DMS53 treated with DMSO at 0.1 percent for 48 hours (cell line): ENCODE data around the gene TTC6.
"Not testable (repeated sequence)": the region's sequence is repeated elsewhere in the genome, so short reads cannot be mapped to it uniquely, and the experiment has no call there.

Experiments
- DNase-seq: peaks from one replicate; lab custom pipeline; 2025; ENCODE audit not compliant: unreplicated experiment; lab: John Stamatoyannopoulos, UW

The TTC6 gene

GRCh38 chr14:37594971-37595808 is at the start of gene TTC6, which contains the start of gene FOXA1:
Gene TTC6 (plus strand): TSS chr14:37595629. CDS start chr14:37622065, 26,436 bp downstream.
Gene FOXA1 (minus strand): TSS chr14:37595249. CDS start chr14:37594972, 277 bp downstream.
- DNase-seq, result peak; percentile 40

- DNase-seq, result peak; percentile 62
Measured at GRCh38 chr14:37546621-37547447, 48.6 kb upstream of the TTC6 start.

- DNase-seq, result no peak
Measured at GRCh38 chr14:37550511-37550910, 44.9 kb upstream of the TTC6 start.

- DNase-seq, result no peak
Measured at GRCh38 chr14:37551119-37551518, 44.3 kb upstream of the TTC6 start.

GRCh38 chr14:37553935-37554550 is 41.4 kb upstream of the TTC6 start:
- no peak for DNase-seq

GRCh38 chr14:37555596-37555995 is 39.8 kb upstream of the TTC6 start:
- DNase-seq, result not testable (repeated sequence)

GRCh38 chr14:37558740-37559139 is 36.7 kb upstream of the TTC6 start:
- no peak for DNase-seq

- DNase-seq, result no peak
Measured at GRCh38 chr14:37559386-37559785, 36.0 kb upstream of the TTC6 start.

GRCh38 chr14:37563189-37563588 is 32.2 kb upstream of the TTC6 start:
- no peak for DNase-seq

- no peak for DNase-seq
Measured at GRCh38 chr14:37565550-37565949, 29.9 kb upstream of the TTC6 start.

- no peak for DNase-seq
Measured at GRCh38 chr14:37566811-37567371, 28.5 kb upstream of the TTC6 start.

GRCh38 chr14:37569729-37570128 is 25.7 kb upstream of the TTC6 start:
- DNase-seq, result no peak

- no peak for DNase-seq
Measured at GRCh38 chr14:37571391-37571790, 24.0 kb upstream of the TTC6 start.

GRCh38 chr14:37573356-37573755 is 22.1 kb upstream of the TTC6 start:
- DNase-seq, result no peak

GRCh38 chr14:37579274-37579673 is 16.2 kb upstream of the TTC6 start:
- DNase-seq, result no peak

GRCh38 chr14:37580146-37580545 is 15.3 kb upstream of the TTC6 start:
- DNase-seq, result no peak

GRCh38 chr14:37583358-37584210 is 11.8 kb upstream of the TTC6 start:
- DNase-seq, result peak; percentile 32

- DNase-seq, result no peak
Measured at GRCh38 chr14:37584211-37585100, 11.0 kb upstream of the TTC6 start.

GRCh38 chr14:37585101-37585511 is 10.3 kb upstream of the TTC6 start:
- DNase-seq, result no peak
